HG03064 (cell line): ENCODE measurements around the gene SLC22A3.
"Not testable (repeated sequence)": the region's sequence is repeated elsewhere in the genome, so short reads cannot be mapped to it uniquely, and the experiment has no call there.

Experiments used
- ATAC-seq: cut with Tn5 transposase; IDR thresholded peaks from one replicate; pipeline ENCODE4 v1.9.1; 2021; ENCODE audit warnings: low read depth; ENCODE audit not compliant: unreplicated experiment

The SLC22A3 gene, protein sequence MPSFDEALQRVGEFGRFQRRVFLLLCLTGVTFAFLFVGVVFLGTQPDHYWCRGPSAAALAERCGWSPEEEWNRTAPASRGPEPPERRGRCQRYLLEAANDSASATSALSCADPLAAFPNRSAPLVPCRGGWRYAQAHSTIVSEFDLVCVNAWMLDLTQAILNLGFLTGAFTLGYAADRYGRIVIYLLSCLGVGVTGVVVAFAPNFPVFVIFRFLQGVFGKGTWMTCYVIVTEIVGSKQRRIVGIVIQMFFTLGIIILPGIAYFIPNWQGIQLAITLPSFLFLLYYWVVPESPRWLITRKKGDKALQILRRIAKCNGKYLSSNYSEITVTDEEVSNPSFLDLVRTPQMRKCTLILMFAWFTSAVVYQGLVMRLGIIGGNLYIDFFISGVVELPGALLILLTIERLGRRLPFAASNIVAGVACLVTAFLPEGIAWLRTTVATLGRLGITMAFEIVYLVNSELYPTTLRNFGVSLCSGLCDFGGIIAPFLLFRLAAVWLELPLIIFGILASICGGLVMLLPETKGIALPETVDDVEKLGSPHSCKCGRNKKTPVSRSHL

DNA sequence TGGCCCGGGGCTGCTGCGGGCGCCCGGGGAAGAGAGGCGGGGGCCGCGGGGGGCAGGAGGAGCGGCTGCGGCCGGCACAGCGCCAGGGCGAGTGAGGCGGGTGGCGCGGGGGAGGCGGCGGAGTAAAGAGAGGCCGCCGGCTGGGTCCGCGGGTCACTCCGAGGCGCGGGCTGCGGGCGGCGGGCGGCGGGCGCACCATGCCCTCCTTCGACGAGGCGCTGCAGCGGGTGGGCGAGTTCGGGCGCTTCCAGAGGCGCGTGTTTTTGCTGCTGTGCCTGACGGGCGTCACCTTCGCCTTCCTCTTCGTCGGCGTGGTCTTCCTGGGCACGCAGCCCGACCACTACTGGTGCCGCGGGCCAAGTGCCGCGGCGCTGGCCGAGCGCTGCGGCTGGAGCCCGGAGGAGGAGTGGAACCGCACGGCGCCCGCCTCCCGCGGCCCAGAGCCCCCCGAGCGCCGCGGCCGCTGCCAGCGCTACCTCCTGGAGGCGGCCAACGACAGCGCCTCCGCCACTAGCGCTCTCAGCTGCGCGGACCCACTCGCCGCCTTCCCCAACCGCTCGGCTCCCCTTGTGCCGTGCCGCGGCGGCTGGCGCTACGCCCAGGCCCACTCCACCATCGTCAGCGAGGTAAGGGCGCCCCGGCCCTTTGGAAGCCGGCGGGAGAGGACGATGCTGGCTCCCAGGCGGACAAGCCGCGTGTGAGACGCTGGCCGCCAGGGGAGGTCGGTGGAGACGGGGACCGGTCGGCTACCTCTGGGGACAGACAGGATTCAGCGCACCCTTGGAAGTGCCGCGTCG, at the start of gene SLC22A3:
Gene SLC22A3, plus strand, starts transcription at position 156 of the 797 bp plus-strand sequence. Its CDS starts 42 bp downstream, at position 198.
- ATAC-seq = no peak

DNA sequence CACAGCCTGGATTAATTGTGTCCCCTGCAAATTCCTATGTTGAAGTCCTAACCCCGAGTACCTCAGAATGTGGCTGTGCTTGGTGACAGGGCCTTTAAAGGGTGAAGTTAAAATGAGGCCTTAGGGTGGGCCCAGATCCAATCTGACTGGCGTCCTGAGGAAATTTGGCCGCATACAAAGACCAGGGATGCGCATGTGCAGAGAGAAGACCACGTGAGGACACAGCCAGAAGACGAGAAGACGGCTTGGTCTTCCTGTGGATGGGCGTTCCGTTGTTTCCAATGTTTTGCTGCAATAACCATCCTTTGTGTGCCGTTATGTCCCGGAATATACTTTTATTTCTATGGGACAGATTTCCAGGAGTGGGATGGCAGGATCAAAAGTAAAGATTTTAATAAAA, 48.6 kb upstream of the SLC22A3 start:
- ATAC-seq = no peak

DNA sequence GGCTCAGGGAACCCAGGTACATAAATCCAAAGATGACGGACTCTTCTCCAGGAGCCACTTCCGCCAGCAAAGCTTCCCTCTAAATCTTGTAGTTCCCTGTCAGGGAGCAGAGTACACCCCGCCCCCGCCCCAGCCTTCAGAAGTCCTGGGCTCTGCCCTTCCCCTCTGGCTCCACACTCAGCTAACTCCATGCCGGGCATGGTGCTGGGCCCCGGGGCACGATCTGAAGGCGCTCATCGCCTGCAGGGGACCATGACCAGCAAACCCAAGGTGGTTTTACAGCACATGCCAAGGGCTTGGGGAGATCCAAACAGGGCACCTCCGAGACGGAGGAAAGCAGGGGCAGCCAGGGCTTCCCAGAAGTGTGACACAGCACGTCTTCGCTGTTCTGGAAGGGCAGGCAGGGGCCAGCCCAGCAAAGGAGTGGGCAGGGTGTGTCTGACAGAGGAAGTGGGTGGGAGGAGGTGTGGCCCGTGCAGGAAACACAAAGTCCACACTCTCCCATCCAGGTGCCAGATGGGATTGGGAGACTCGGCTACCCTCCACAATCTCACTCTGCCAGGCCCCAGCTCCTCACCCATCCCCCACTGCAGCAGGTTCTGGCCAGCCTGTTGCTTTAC, 48.0 kb upstream of the SLC22A3 start:
- ATAC-seq = no peak

DNA sequence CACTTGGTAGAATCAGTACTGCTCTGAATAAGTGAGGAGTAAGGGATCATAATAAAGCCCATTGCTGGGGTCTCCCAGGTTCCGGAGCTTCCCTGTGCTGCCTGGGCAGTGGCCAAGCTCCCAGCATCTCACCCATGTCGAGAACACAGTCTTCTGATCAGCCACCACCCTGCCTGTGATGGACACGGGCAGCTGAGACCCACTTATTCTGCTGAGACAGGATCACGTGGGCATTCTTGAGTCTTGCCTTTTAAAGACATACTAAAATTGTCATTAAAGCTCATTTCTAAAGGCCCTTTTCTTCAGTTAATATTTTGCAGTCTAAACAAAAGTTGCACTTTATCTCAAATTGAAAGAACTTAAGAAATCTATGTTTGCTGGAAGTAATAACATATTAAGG, 46.8 kb upstream of the SLC22A3 start:
- no peak for ATAC-seq

DNA sequence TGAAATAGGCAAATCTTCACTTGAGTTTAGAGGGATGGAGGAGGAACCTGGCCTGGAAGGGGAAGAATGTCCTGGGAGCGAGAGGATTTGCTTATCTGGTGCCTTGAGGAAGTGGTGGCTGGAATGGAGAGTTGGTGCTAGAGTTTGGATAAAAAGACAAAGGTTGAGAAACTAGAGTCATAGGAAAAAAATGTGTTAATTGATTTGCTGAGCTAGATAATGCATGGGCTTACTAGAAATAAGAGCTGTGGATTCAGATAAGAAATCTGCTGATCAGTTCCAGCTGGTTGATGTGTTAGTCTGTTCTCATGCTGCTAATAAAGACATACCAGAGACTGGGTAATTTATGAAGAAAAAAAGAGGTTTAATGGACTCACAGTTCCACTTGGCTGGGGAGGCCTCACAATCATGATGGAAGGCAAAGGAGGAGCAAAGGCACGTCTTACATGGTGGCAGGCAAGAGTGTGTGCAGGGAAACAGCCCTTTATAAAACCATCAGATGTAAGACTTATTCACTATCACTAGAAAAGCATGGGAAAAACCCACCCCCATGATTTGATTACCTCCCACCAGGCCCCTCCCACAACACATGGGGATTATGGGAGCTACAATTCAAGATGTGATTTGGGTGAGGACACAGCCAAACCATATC, 45.6 kb upstream of the SLC22A3 start:
- ATAC-seq = not testable (repeated sequence)

DNA sequence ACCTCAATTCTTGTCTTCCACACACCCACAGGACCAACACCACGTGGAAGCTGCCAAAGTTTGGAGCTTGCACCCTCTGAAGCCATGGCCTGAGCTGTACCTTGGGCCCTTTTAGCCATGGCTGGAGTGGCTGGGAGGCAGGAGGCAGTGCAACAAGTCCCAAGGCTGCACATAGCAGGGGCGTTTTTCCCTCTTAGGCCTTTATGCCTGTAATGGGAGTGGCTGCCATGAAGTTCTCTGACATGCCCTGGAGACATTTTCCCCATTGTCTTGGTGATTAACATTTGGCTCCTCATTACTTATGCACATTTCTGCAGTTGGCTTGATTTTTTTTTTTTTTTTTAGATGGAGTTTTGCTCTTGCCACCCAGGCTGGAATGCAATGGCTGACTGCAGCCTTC, 44.4 kb upstream of the SLC22A3 start:
- no peak for ATAC-seq

DNA sequence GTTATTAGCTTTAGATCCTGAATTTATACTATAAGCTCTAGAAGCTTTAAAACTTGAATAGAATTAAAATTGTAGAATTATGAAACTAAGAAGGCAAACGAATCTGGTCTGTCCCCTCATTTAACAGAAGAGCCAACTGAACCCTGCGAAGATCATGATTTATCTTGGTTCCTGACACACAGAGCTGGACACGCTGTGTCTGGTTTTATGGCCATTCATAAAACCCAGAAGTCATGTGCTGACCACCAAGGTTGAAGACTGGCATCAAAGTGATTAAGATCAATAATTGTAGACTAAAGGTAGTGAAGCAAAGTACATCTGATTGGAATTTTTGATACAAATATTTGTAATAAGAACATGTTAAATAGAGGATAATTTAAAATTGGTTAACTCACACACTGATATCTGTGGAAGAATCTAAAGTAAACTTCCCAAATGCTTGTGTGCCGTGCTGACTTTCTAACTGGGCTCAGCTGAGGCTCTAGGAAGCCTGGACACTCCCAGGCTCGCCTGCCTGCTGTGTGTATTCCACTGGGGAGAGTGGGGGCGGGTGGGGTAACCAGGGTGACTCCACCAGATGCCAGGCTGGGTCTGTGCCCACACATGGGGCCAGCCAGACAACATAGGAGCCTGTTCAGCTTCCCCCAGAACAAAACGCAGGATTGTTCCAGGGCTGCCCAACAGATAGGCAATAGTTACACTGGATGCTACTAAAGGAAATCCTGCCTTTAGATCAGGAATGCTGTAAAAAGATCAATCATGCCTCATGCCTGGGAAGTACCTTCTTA, 42.1 kb upstream of the SLC22A3 start:
- ATAC-seq = no peak

DNA sequence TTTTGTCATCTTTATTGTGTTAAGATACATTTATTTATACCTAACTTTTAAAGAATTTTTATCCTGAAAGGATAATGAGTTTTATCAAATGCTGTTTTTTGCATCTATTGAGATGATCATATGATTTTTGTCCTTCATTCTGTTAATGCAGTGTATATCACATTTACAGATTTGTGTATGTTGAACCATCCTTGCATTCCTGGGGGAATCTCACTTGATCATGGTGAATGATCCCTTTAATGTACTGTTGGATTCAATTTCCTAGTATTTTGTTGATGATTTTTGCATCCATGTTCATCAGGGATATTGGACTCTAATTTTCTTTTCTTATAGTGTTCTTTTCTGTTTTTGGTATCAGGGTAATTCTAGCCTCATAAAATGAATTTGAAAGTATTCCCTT, 38.5 kb upstream of the SLC22A3 start:
- no peak for ATAC-seq

DNA sequence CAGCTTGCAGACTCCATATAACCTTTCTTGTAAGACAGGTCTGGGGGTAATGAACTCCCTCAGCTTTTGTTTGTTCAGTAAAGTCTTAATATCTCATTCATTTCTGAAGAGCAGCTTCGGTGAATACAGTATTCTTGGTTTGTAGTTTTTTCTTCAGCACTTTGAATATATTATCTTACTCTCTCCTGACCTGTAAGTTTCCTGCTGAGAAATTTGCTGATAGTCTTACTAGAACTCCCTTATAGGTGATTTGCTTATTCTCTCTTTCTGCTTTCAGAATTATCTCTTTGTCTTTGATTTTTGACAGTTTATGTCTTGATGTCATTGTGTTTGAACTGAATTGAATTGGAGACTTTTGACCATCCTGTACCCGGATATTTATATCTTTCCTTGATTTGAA, 35.3 kb upstream of the SLC22A3 start:
- no peak for ATAC-seq

DNA sequence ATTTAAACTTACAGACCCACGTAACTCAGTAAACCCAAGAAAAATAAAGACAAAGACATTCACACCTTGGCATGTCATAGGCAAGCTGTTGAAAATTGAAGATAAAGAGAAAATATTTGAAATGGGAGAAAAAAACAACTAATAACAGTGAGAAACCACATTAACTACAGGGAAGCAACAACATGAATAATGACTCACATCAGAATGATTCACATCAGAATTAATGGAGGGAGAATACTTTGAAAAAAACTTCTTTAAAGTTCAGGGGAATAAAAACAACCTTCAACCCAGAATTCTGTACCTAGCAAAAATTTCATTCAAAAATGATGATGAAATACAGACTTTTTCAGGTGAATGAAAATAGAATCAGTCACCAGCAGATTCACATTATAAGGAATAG, 32.9 kb upstream of the SLC22A3 start:
- no peak for ATAC-seq

DNA sequence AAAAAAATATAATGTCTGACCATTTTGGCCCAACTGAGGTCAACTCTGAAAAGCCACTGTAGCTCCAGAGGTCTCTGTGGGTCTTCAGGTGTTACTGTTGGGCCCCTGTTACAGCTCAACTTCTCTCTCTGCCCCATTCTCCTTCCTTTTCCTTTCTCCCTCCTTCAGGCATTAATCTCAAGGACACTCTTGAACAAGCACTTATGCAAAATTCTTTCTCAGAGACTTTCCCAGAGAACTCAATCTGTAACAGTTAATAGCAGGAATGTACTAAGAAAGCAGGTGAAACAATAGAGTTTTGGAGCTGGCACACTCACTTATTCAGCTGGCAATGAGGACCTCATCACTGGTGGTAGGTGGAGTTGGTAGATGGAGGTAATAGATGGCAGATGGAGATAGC, 31.9 kb upstream of the SLC22A3 start:
- ATAC-seq = no peak

DNA sequence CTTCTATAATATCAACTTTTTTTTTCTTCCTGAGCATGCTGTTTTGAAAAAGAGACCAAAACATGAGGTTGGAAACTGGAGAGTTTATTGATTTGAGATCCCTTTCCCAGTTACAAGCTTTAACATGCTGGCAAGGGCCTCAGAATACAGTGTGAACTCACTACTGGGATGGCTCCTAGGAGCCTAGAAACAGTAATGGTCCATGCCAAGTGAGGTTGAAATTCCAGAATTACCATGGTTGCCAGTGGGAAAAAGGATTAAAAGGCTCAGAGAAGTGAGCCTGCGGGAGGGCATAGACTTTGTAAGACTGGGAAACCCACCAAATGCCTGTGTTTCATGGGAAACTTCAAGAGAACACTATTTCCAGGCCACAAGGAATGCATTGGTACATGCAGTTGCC, 28.9 kb upstream of the SLC22A3 start:
- no peak for ATAC-seq

DNA sequence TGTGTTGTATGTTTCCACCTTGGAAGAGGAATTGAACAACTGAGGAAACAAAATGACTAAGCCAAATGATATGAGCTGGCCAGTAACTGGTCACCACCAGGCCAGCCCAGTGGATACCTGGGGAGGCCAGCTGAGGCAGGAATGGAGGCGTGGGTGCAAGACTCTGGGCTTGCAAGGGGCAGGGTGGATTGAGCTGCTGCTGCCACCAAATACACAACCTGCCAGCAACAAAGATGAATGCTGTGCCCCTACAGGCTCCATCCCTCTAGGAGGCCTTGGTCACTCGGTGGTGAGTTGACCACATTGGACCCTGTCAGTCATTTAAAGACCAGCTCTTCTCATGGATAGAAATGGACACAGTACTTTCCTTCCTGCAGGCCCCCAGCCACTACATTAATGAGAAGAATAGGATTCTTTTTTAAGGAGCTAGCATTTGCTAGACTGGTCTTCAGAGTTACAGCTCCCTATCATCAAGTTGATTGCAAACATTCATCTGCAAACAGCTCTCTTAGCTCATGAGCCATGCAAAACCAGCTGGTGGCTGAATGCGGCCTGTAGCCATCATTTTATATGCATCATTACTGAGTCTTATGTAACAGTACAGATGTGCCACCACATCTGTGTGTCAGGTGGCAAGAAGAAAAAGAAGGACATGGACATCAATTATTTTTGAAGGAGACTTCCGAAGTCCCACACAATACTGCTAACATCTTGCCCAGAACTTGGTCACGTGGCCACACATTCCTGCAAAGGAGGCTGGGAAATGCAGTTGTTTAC, 26.3 kb upstream of the SLC22A3 start:
- ATAC-seq = no peak

DNA sequence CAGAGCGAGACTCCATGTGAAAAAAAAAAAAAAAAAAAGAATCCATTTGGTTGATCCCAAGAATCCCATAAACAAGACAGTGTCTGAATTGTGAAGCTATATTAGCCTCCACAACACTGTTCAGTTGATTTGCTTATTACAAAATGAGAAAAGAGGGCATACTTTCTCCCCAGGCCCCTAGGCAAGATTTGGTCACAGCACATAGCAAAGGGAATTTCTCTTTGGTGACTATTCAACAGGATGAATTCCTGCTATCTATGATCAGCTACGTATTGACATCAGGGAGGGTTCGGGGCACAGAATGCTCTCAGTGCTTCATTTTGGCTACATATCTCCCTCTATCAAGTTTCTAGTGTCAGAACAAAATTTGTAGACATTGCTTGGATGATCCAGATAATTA, 20.2 kb upstream of the SLC22A3 start:
- ATAC-seq = no peak

DNA sequence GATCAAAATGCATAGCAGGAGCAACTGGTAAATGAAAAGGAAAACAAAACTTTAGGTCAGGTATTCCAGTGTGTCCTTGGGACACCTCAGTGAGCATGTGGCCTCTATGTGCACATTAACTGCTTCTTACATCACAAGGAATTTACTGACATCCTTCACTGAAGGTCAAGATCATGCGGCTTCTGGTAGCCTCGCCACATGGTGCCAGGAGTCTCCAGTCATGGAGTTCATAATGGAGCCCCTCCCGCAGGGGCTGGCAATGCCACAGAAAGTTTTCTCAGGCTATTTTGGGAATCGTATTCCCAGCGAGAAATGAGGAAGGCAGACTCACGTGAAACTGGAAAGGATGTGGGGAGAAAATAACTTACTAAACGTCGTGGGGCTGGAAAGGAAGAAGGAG, 19.7 kb upstream of the SLC22A3 start:
- ATAC-seq = no peak

DNA sequence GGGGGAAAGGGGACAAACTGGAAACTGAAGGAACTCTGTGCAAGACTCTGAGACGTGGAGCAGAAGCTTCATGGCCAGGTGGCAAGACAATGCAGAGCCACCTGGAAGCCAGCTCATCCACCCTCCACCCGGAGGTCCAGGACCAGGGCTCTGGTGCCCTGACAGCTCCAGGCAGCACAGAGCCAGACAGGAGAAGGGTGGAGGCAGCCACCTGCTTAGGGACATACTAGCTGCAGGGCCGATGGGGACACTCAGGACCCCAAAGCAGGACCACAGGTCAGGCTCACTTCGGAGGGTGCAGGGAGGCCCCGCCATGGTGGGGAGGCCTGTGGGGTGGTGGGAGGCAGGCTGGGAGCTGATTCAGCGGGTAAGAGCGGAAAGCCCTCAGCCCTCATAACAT, 19.0 kb upstream of the SLC22A3 start:
- no peak for ATAC-seq

DNA sequence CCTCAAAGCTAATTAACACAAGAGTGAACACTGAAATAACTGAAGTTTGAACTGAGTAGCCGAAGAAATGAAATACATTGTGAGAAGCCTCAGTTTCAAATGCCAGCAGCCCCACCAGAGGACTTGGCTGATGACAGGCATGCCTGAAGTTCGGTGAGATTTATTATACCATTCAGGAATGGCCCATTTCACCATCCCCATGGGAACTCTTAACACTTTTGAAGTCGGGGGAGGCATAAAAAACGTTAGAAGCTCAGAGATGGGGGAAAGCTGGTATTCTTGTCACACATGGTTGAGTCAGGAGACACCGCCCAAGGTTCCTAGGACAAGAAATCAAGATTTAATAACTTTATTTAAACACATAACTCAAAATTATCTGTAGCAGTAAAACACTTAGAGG, 17.6 kb upstream of the SLC22A3 start:
- ATAC-seq = no peak

DNA sequence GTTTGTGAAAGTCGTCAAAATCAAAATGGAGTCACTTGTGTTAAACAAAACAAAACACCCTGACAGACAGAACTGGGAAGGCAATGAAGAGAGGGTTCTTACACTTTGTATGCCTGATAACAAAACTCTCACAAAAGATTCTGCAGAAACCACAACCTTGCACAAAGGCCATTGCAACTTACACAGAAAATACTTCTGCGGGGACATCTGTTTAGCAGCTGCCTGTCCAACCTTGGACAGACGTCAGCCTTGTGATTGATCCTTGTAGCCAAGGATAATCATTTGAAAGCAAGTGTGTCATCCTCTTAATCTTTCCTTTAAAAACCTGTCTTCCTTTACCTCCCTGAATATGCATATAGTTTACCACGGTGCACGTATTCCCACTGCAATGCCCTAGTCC, 17.0 kb upstream of the SLC22A3 start:
- ATAC-seq = no peak

DNA sequence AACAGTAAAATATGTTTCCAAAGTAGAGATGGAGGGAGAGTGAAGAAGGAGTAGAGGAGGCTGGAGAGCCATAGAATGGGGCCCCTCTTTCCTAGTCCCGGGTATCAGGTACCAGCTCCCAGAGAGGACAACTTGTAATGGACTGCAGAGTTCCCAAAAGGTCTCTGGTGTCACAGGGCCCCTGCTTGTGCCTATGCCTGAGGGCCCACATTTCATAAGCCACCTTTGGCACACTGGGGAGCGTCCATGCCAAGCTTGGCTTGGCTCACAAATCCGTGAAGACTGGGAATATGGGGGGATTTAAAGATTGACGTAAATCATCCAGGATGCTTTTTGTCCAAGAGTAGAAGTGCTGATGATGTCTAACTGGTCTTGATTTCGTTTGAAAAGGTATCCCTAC, 16.4 kb upstream of the SLC22A3 start:
- no peak for ATAC-seq
